Aorta (tissue), 5 donors: ENCODE measurements around the gene TEX55. TPM values are rescaled to one million over a fixed set of nuclear protein-coding genes. Genes with fewer than 3 reads are reported as not detected.
"Not testable (repeated sequence)": the region's sequence is repeated elsewhere in the genome, so short reads cannot be mapped to it uniquely, and the experiment has no call there.

ENCODE experiments used
- ATAC-seq: fragments of 200-7000 bp; cut with Tn5 transposase; one replicate; pipeline ENCODE4 v1.9.1; 2022; ENCODE audit warnings: moderate library complexity; ENCODE audit not compliant: low FRiP score
- DNase-seq, 2 donors: peaks; one replicate each; pipeline ENCODE4 v3.0.0-alpha.2; 2020
- H3K27ac ChIP-seq, 2 donors: one replicate each; pipeline ENCODE4 v1.5.1; 2013; ENCODE audit warnings: low read length in 2 of 2, mild to moderate bottlenecking in 2 of 2, moderate library complexity in 2 of 2, control low read depth in 1 of 2, inconsistent platforms in 1 of 2, low read depth in 1 of 2
- H3K27me3 ChIP-seq, 2 donors: one replicate each; pipeline ENCODE4 v1.6.1; 2013; ENCODE audit warnings: control low read depth in 1 of 2, low read length in 1 of 2, mild to moderate bottlenecking in 1 of 2, moderate library complexity in 1 of 2; ENCODE audit not compliant: insufficient read depth in 2 of 2, control insufficient read depth in 1 of 2
- H3K36me3 ChIP-seq, 2 donors: one replicate each; pipeline ENCODE4 v1.6.1; 2013; ENCODE audit warnings: control low read depth in 1 of 2, low read length in 1 of 2, mild to moderate bottlenecking in 1 of 2; ENCODE audit not compliant: insufficient read depth in 2 of 2, control insufficient read depth in 1 of 2
- H3K4me1 ChIP-seq, 2 donors: one replicate each; pipeline ENCODE4 v1.6.1; 2013; ENCODE audit warnings: low read length in 2 of 2, control low read depth in 1 of 2, mild to moderate bottlenecking in 1 of 2, moderate library complexity in 1 of 2; ENCODE audit not compliant: insufficient read depth in 2 of 2, control insufficient read depth in 1 of 2
- H3K4me3 ChIP-seq, 2 donors: one replicate each; pipeline ENCODE4 v1.5.1; 2013; ENCODE audit warnings: low read length in 2 of 2, control low read depth in 1 of 2, mild to moderate bottlenecking in 1 of 2
- H3K9me3 ChIP-seq: one replicate; pipeline ENCODE4 v1.6.1; 2013; ENCODE audit warnings: mild to moderate bottlenecking, low read length; ENCODE audit not compliant: control insufficient read depth
- WGBS, 2 donors: extraction: QIAGEN DNeasy Blood & Tissue Kit; methylation state at CpG; one replicate each; pipeline ENCODE4 v1.1.7; 2013; 5-methylcytosine and 5-hydroxymethylcytosine counted together
- intact Hi-C, 2 donors: fragments of 100-400 bp; cut with DNase I; formaldehyde crosslinking; loops; one replicate each; pipeline versions ENCODE4 v1.14.2 to v1.15.0; 2022
- long read RNA-seq, 2 donors: library from polyadenylated mRNA; unstranded; transcript quantifications; one replicate each; pipeline ENCODE4 v2.0.0, GENCODE V29; 2020 to 2021
- polyA plus RNA-seq, 2 donors: library from polyadenylated mRNA; stranded (reverse); fragments of 200-250 nt; gene quantifications; one replicate each; pipeline ENCODE4 v1.2.3, GENCODE V29; 2013
- total RNA-seq, 2 donors: library from RNA; stranded (reverse); fragmentation: NEBNext Ultra II Directional; extraction: Animal tissue kit (Norgen Biotek cat#: 25700); gene quantifications; one replicate each; pipeline ENCODE4 v1.2.1, GENCODE V29; 2021
- donor health status: healthy with polysubstance abuse.
- donor health status: Bipolar disorder and iron deficiency.
- donor health status: DM: no; HTN: no; CAD: no.
- donor health status: DM: no; HTN: no; CAD: no.
- donor health status: DM: yes; HTN: yes; CAD: no.

The TEX55 gene
- not detected for total RNA-seq
- not detected for polyA plus RNA-seq
- long read RNA-seq, donor 1 = 0 reads
- long read RNA-seq, donor 2 = 0 reads

- no peaks in the 10 kb centered on the region for H3K4me1 ChIP-seq
- no peak within 1 kb of the TSS for H3K27ac ChIP-seq
- H3K9me3 ChIP-seq = no peaks in the 10 kb centered on the region
- ATAC-seq (no peak), DNase-seq (no peak)
- intact Hi-C loops = no loop called here
- no peak within 1 kb of the TSS for H3K4me3 ChIP-seq
- H3K36me3 ChIP-seq = no peaks in the 10 kb centered on the region
- 81 to 82% methylated on average over 23 of the region's 23 CpGs for WGBS, 2 donors
- no peaks in the 10 kb centered on the region for H3K27me3 ChIP-seq
Observed at GRCh38 chr3:119145500-119146167, at the start of gene TEX55. Gene TEX55 (plus strand): TSS chr3:119146165. CDS start chr3:119146190, 25 bp downstream.

DNA sequence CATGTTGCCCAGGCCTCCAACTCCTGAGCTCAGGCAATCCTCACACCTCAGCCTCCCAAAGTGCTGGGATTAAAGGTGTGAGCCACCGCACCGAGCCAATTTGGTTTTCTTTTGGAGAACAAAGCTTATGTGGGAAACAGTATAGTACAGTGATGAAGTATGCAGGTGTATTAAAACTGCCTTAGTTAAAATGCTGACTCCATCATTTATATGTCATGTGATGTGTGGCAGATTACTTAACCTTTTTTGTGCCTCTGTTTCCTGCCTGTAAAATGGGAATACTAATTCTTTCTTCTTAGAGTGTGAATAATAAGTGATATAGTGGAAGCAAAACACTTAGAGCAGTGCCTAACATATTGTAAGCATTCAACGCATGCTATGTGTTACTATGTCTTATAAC, 48.0 kb upstream of the TEX55 start:
- DNase-seq = no peak
- no peaks in the 10 kb centered on the region for H3K9me3 ChIP-seq
- intact Hi-C loops = loop anchor here (2.0 kb wide), 1 partner anchor 213 kb away; no protein-coding TSS in a partner anchor
- H3K27me3 ChIP-seq = no peaks in the 10 kb centered on the region
- 96 to 98% methylated on average over 3 of the region's 3 CpGs for WGBS, 2 donors
- no peaks in the 10 kb centered on the region for H3K4me1 ChIP-seq
- no peak overlapping the region for H3K4me3 ChIP-seq
- no peak overlapping the region for H3K27ac ChIP-seq
- ATAC-seq = no peak
- H3K36me3 ChIP-seq = no peaks in the 10 kb centered on the region

- Histone ChIP-seq H3K4me1 (no peaks in the 10 kb centered on the region), H3K9me3 (no peaks in the 10 kb centered on the region), H3K27me3 (no peaks in the 10 kb centered on the region), H3K4me3 (no peak overlapping the region), H3K27ac (no peak overlapping the region), H3K36me3 (no peaks in the 10 kb centered on the region)
- intact Hi-C loops = loop anchor here (2.0 kb wide), 1 partner anchor 214 kb away; no protein-coding TSS in a partner anchor
- no peak for ATAC-seq
- no peak for DNase-seq
- WGBS, 2 donors = 27 to 30% methylated on average over 3 of the region's 3 CpGs
Observed at GRCh38 chr3:119098619-119099222, 47.2 kb upstream of the TEX55 start.

- Histone ChIP-seq H3K27ac (no peak overlapping the region), H3K9me3 (no peaks in the 10 kb centered on the region), H3K4me3 (no peak overlapping the region), H3K36me3 (no peaks in the 10 kb centered on the region), H3K4me1 (no peaks in the 10 kb centered on the region), H3K27me3 (no peaks in the 10 kb centered on the region)
- intact Hi-C loops = loop anchor here (2.0 kb wide), 1 partner anchor 215 kb away; no protein-coding TSS in a partner anchor
- WGBS, 2 donors = 66 to 67% methylated on average over 2 of the region's 2 CpGs
- DNase-seq = no peak
- ATAC-seq = no peak
Observed at GRCh38 chr3:119099785-119100184, 46.2 kb upstream of the TEX55 start.

DNA sequence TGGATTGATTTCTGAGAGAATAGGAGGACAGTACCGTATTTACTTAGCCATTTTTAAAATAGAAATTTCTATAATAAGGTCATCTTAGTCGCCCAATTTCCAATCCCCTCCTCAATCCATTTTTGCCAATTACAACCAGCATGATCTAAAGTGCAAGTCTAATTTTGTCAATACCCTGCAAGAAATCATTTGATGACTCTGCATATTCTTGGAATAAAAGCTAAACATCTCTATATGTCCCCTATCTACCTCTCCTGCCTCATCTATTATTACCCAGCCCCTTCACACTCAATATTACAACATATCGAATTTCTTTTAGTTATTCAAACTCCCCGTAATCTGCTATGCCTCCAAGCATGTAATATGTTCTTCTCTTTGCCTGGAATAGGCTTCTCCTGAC, 41.9 kb upstream of the TEX55 start:
- no peak overlapping the region for H3K27ac ChIP-seq
- intact Hi-C loops = no loop called here
- H3K36me3 ChIP-seq = no peaks in the 10 kb centered on the region
- no peaks in the 10 kb centered on the region for H3K27me3 ChIP-seq
- DNase-seq = no peak
- ATAC-seq = no peak
- no peaks in the 10 kb centered on the region for H3K9me3 ChIP-seq
- no peaks in the 10 kb centered on the region for H3K4me1 ChIP-seq
- H3K4me3 ChIP-seq = no peak overlapping the region
- WGBS, 2 donors = 84 to 86% methylated on average over 4 of the region's 4 CpGs

DNA sequence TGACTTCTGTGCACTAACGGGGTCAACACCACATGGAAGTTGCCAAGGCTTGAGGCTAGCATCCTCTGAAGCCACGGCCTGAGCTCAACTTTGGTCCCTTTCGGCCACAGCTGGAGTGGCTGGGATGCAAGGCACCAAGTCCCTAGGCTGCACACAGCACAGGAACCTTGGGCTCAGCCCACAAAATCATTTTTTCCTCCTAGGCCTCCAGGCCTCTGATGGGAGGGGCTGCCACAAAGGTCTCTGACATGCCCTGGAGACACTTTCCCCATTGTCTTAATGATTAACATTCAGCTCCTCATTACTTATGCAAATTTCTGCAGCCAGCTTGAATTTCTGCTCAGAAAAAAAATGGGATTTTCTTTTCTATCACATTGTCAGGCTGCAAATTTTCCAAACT, 27.6 kb upstream of the TEX55 start:
- H3K9me3 ChIP-seq, H3K36me3 ChIP-seq, ATAC-seq, H3K27ac ChIP-seq, H3K27me3 ChIP-seq, intact Hi-C loops, H3K4me1 ChIP-seq, H3K4me3 ChIP-seq, DNase-seq: not testable (repeated sequence)
- WGBS, 2 donors = 71% methylated on average over 3 of the region's 3 CpGs

DNA sequence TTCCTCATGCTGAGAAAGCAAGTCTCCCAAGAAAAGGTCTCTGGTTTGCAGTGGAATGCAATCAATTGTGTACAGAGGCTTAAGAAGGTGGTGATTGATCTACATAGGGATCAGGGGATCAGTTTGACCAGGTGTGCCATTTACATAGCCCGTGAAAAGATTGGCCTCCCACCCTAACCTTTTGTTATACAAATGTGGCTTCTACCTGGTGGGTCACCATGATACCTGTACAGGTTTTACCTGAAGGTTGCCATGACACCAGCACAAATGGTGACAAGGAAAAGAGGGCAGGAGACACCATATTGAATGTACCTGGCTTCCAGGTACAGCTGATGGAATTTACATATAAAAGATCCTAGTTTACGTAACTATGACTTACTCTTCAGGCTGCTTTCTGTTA, 25.5 kb upstream of the TEX55 start:
- 69 to 85% methylated on average over 2 of the region's 2 CpGs for WGBS, 2 donors
- Histone ChIP-seq H3K27ac (no peak overlapping the region), H3K4me3 (no peak overlapping the region), H3K27me3 (no peaks in the 10 kb centered on the region), H3K36me3 (no peaks in the 10 kb centered on the region), H3K4me1 (no peaks in the 10 kb centered on the region), H3K9me3 (peaks cover 4% of the 10 kb centered on the region)
- ATAC-seq (no peak), DNase-seq (no peak)
- intact Hi-C loops = no loop called here

DNA sequence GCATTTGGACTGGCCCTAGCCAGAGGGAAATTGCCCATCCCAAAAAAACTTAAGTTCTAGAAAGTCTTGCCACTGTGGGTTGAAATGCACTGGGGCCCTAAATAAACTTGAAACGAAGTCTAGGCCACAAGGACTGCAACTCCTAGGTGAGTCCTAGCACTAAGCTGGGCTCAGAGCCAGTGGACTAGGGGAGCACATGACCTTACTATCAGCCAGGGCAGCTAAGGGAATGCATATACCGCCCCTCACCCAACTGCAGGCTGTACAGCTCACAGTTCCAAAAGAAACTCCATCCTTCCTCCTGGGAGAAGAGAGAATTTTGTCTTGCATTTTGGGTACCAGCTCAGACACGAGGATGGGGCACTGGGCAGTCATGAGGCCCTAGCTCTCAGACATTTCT, 23.6 kb upstream of the TEX55 start:
- Histone ChIP-seq H3K36me3 (no peaks in the 10 kb centered on the region), H3K4me3 (no peak overlapping the region), H3K4me1 (no peaks in the 10 kb centered on the region), H3K27ac (no peak overlapping the region), H3K27me3 (no peaks in the 10 kb centered on the region), H3K9me3 (peaks cover 4% of the 10 kb centered on the region)
- DNase-seq (no peak), ATAC-seq (no peak)
- intact Hi-C loops = no loop called here
- 43 to 46% methylated on average over 3 of the region's 3 CpGs for WGBS, 2 donors

GRCh38 chr3:119125342-119125741, 20.6 kb upstream of the TEX55 start:
- no peaks in the 10 kb centered on the region for H3K9me3 ChIP-seq
- no peak overlapping the region for H3K27ac ChIP-seq
- H3K4me1 ChIP-seq = no peaks in the 10 kb centered on the region
- no peak overlapping the region for H3K4me3 ChIP-seq
- WGBS, 2 donors = 92% methylated on average over 10 of the region's 10 CpGs
- no peak for DNase-seq
- no peaks in the 10 kb centered on the region for H3K27me3 ChIP-seq
- no peaks in the 10 kb centered on the region for H3K36me3 ChIP-seq
- intact Hi-C loops = no loop called here
- no peak for ATAC-seq
